Stimulated activated CD4-positive, alpha-beta T cell treated with anti-CD3 and anti-CD28 coated beads, Interleukin-1b, Interleukin-23, amount 100 ng/mL, for 4 hours (primary cell): ENCODE measurements around the gene HCFC2.
"Not testable (repeated sequence)": the region's sequence is repeated elsewhere in the genome, so short reads cannot be mapped to it uniquely, and the experiment has no call there.

ENCODE experiments used
- DNase-seq, 2 donors: peaks; one replicate each; pipeline ENCODE4 v3.0.0-alpha.2; 2020; ENCODE audit warnings: low read depth in 2 of 2

HCFC2 gene

GRCh38 chr12:104064031-104064841 is at the start of gene HCFC2:
Gene HCFC2, plus strand, starts transcription at chr12:104064531. Its CDS starts 30 bp downstream, at chr12:104064561.
- peak; percentile 77 to 86 for DNase-seq

- DNase-seq: not testable (repeated sequence)
These were observed 42.5 kb upstream of the HCFC2 start for GRCh38 chr12:104021862-104022261.

- DNase-seq: no peak
These were observed 41.5 kb upstream of the HCFC2 start for GRCh38 chr12:104022786-104023185.

- no peak for DNase-seq
These were observed 40.6 kb upstream of the HCFC2 start for GRCh38 chr12:104023710-104024109.

GRCh38 chr12:104024348-104024747 is 40.0 kb upstream of the HCFC2 start:
- DNase-seq: no peak

GRCh38 chr12:104025771-104026170 is 38.6 kb upstream of the HCFC2 start:
- no peak for DNase-seq

GRCh38 chr12:104026841-104027599 is 37.3 kb upstream of the HCFC2 start:
- no peak for DNase-seq

GRCh38 chr12:104030596-104030995 is 33.7 kb upstream of the HCFC2 start:
- DNase-seq: not testable (repeated sequence)

GRCh38 chr12:104036143-104036542 is 28.2 kb upstream of the HCFC2 start:
- not testable (repeated sequence) for DNase-seq

GRCh38 chr12:104039769-104040168 is 24.6 kb upstream of the HCFC2 start:
- DNase-seq: not testable (repeated sequence)

- no peak for DNase-seq
These were observed 21.8 kb upstream of the HCFC2 start for GRCh38 chr12:104042580-104042979.

GRCh38 chr12:104044158-104044557 is 20.2 kb upstream of the HCFC2 start:
- no peak for DNase-seq

GRCh38 chr12:104046306-104046705 is 18.0 kb upstream of the HCFC2 start:
- DNase-seq: no peak

- no peak for DNase-seq
These were observed 16.2 kb upstream of the HCFC2 start for GRCh38 chr12:104048162-104048561.

GRCh38 chr12:104048811-104049210 is 15.5 kb upstream of the HCFC2 start:
- DNase-seq: no peak

GRCh38 chr12:104049278-104049902 is 14.9 kb upstream of the HCFC2 start:
- DNase-seq: no peak

GRCh38 chr12:104049903-104050356 is 14.4 kb upstream of the HCFC2 start, which contains the start of gene GLT8D2:
Gene GLT8D2, minus strand, starts transcription at chr12:104050187. Its CDS starts 30,539 bp downstream, at chr12:104019648.
- no peak for DNase-seq

- no peak for DNase-seq
These were observed 13.9 kb upstream of the HCFC2 start for GRCh38 chr12:104050436-104050835.

GRCh38 chr12:104054681-104055346 is 9.5 kb upstream of the HCFC2 start:
- no peak for DNase-seq

- no peak for DNase-seq
These were observed 8.5 kb upstream of the HCFC2 start for GRCh38 chr12:104055686-104056388.

- no peak for DNase-seq
These were observed 7.8 kb upstream of the HCFC2 start for GRCh38 chr12:104056419-104056972.
